Measurements from ENCODE around the gene NME7.

NME7 gene

DNA sequence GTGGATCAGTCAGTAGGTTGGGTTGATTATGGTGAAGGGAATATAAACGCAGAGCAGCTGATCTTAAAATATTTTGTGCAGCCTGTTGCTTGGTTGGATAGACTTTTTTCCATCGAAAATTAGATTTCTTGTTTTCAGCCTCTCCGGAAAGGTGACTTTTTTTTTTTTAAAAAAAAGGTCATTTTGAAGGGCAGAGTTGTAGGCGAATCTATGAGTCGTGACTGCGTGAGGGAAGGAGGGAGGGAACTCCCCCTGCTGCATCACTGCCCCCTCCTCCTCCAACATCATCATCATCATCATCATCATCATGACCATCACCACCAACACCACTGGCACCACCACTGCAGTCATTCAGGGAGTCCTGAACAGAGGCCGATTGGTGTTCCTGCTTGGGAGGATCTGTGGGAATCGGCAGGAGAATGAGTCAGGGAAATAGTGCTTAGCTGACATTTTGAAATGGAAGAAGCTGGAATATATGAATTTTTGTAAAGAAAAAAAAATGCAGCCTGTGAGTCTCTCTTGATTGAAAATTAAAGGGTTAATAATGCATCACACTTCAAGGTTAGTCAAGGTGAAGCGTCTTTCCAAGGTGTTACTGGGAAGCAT is 259.9 kb downstream of the NME7 start:
- H3K4me1 Mint-ChIP-seq: peaks cover 35% of the 10 kb centered on the region
- no peaks in the 10 kb centered on the region for H3K9me3 Mint-ChIP-seq
- H3K4me3 Mint-ChIP-seq: peak overlapping the region; percentile 85 to 90 (median 86)
- TF ChIP-seq CTCF (IDR thresholded peaks at IDR 0.05; ENCODE audit: unreplicated experiment in 3 of 3): no peak
- peaks cover 32% of the 10 kb centered on the region for H3K36me3 Mint-ChIP-seq (ENCODE audit: low read depth)
- peaks cover 17% of the 10 kb centered on the region for H3K27me3 Mint-ChIP-seq (ENCODE audit: low read depth)
- H3K27ac Mint-ChIP-seq: peak overlapping the region; percentile 65 to 89 (median 68)

GRCh38 chr1:169106921-169107602 is 260.5 kb downstream of the NME7 start:
- peaks cover 17% of the 10 kb centered on the region for H3K27me3 Mint-ChIP-seq (ENCODE audit: low read depth)
- no peaks in the 10 kb centered on the region for H3K9me3 Mint-ChIP-seq
- H3K4me1 Mint-ChIP-seq: peaks cover 34% of the 10 kb centered on the region
- no peak for TF ChIP-seq CTCF (IDR thresholded peaks at IDR 0.05; ENCODE audit: unreplicated experiment in 3 of 3)
- peak overlapping the region; percentile 65 to 89 (median 68) for H3K27ac Mint-ChIP-seq
- peaks cover 26% of the 10 kb centered on the region for H3K36me3 Mint-ChIP-seq (ENCODE audit: low read depth)
- peak overlapping the region; percentile 85 to 90 (median 86) for H3K4me3 Mint-ChIP-seq

GRCh38 chr1:169106095-169106920 is 261.3 kb downstream of the NME7 start, which contains the start of gene ATP1B1:
ATP1B1 (plus strand) TSS chr1:169106690; CDS start chr1:169106830, 140 bp downstream.
- H3K27ac Mint-ChIP-seq: peak within 1 kb of the TSS; percentile 68 to 89 (median 80)
- H3K9me3 Mint-ChIP-seq: no peaks in the 10 kb centered on the region
- peak within 1 kb of the TSS; percentile 86 to 92 (median 90) for H3K4me3 Mint-ChIP-seq

DNA sequence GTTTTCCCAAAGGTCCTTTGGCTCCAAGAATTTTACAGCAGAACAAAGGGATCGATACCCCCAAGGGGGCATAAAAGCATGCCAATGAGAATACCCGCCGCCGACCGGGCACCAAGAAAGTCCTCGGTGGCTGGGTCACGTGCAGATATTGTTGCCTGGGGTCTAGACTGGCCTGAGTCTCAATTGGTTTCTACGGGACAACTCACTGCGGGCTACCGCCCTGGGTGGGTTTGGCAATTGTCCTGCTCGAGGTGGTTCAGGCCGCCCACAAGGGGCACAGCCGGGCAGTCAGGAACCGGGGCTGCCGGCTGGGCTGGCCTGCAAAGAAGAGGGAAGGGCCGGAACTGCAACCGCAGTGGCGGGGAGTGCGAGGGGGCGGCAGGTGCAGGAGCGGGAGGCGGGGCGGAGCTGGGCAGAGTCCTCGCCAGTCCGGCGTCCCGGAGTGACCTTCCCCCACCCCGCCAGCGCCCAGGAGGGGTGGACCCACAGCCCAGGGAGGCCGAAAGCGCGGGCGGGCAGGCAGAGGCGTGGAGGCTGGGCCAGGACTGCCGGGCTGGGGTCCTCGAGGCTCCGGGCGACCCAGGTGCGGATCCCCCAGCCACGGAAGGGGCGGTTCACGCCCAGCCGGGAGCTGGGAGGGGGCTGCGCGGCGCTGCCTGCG is 262.0 kb downstream of the NME7 start:
- TF ChIP-seq CTCF (IDR thresholded peaks at IDR 0.05; ENCODE audit: unreplicated experiment in 3 of 3): no peak
- H3K4me1 Mint-ChIP-seq: peaks cover 26% of the 10 kb centered on the region
- no peaks in the 10 kb centered on the region for H3K9me3 Mint-ChIP-seq
- H3K27me3 Mint-ChIP-seq (ENCODE audit: low read depth): peaks cover 21% of the 10 kb centered on the region
- H3K36me3 Mint-ChIP-seq (ENCODE audit: low read depth): peaks cover 13% of the 10 kb centered on the region
- peak overlapping the region in 2 of 3 experiments; percentile 62 to 68 for H3K27ac Mint-ChIP-seq
- peak overlapping the region in 1 of 3 experiments; percentile 82 for H3K4me3 Mint-ChIP-seq

More at GRCh38 chr1:169106095-169106920, 261.3 kb downstream of the NME7 start, which contains the start of gene ATP1B1:
- Mint-ChIP-seq H3K4me1 (peaks cover 34% of the 10 kb centered on the region), H3K36me3 (ENCODE audit: low read depth) (peaks cover 19% of the 10 kb centered on the region), H3K27me3 (ENCODE audit: low read depth) (peaks cover 17% of the 10 kb centered on the region)
- TF ChIP-seq CTCF (IDR thresholded peaks at IDR 0.05; ENCODE audit: unreplicated experiment in 3 of 3): peak; percentile 28 to 54 (median 40)

GRCh38 chr1:169105087-169105433 is 262.5 kb downstream of the NME7 start:
- TF ChIP-seq CTCF (IDR thresholded peaks at IDR 0.05; ENCODE audit: unreplicated experiment in 3 of 3): no peak
- H3K36me3 Mint-ChIP-seq (ENCODE audit: low read depth): peaks cover 11% of the 10 kb centered on the region
- peak overlapping the region in 2 of 3 experiments; percentile 62 to 68 for H3K27ac Mint-ChIP-seq
- H3K4me1 Mint-ChIP-seq: peaks cover 21% of the 10 kb centered on the region
- no peaks in the 10 kb centered on the region for H3K9me3 Mint-ChIP-seq
- peak overlapping the region in 1 of 3 experiments; percentile 82 for H3K4me3 Mint-ChIP-seq
- H3K27me3 Mint-ChIP-seq (ENCODE audit: low read depth): peaks cover 22% of the 10 kb centered on the region
